Adipocyte (in vitro differentiated cells): ENCODE measurements around the gene CDHR2.

Experiments used
- DNase-seq: peaks from one replicate; pipeline ENCODE4 v3.0.0-alpha.2; 2015; ENCODE audit warnings: low read depth
- H3K27me3 ChIP-seq: replicated peaks from 2 replicates; pipeline ENCODE4 v1.7.0; 2013; ENCODE audit warnings: mild to moderate bottlenecking, low read length, moderate library complexity; ENCODE audit not compliant: control insufficient read depth, insufficient read depth
- H3K36me3 ChIP-seq: 2 replicates; pipeline ENCODE4 v1.7.0; 2013; ENCODE audit warnings: low read length, mild to moderate bottlenecking, moderate library complexity; ENCODE audit not compliant: control insufficient read depth, insufficient read depth, severe bottlenecking
- H3K4me1 ChIP-seq: 2 replicates; pipeline ENCODE4 v1.7.0; 2013; ENCODE audit warnings: mild to moderate bottlenecking, low read length, moderate library complexity; ENCODE audit not compliant: control insufficient read depth, insufficient read depth
- H3K4me3 ChIP-seq: 2 replicates; pipeline ENCODE4 v1.7.0; 2013; ENCODE audit warnings: mild to moderate bottlenecking, low read length, moderate library complexity
- H3K9ac ChIP-seq: 2 replicates; pipeline ENCODE4 v1.7.0; 2013; ENCODE audit warnings: mild to moderate bottlenecking, low read length, moderate library complexity
- H3K9me3 ChIP-seq: 2 replicates; pipeline ENCODE4 v1.7.0; 2013; ENCODE audit warnings: mild to moderate bottlenecking, low read length, moderate library complexity; ENCODE audit not compliant: control insufficient read depth

The CDHR2 gene

GRCh38 chr5:176560364-176560763 is 11.2 kb downstream of the CDHR2 start:
- H3K9me3 ChIP-seq: peaks cover 4% of the 10 kb centered on the region
- H3K27me3 ChIP-seq: peaks cover 12% of the 10 kb centered on the region
- no peaks in the 10 kb centered on the region for H3K36me3 ChIP-seq
- H3K4me3 ChIP-seq: no peak overlapping the region
- no peak overlapping the region for H3K9ac ChIP-seq
- no peak for DNase-seq
- H3K4me1 ChIP-seq: no peaks in the 10 kb centered on the region

- H3K36me3 ChIP-seq: no peaks in the 10 kb centered on the region
- H3K27me3 ChIP-seq: peaks cover 20% of the 10 kb centered on the region
- no peak for DNase-seq
- H3K9ac ChIP-seq: no peak overlapping the region
- H3K9me3 ChIP-seq: peaks cover 4% of the 10 kb centered on the region
- H3K4me3 ChIP-seq: no peak overlapping the region
- H3K4me1 ChIP-seq: no peaks in the 10 kb centered on the region
These were observed 12.1 kb downstream of the CDHR2 start for GRCh38 chr5:176561259-176561658.

- H3K4me3 ChIP-seq: no peak overlapping the region
- no peak for DNase-seq
- no peak overlapping the region for H3K9ac ChIP-seq
- no peaks in the 10 kb centered on the region for H3K4me1 ChIP-seq
- H3K27me3 ChIP-seq: peaks cover 27% of the 10 kb centered on the region
- H3K9me3 ChIP-seq: peaks cover 9% of the 10 kb centered on the region
- no peaks in the 10 kb centered on the region for H3K36me3 ChIP-seq
These were observed 13.0 kb downstream of the CDHR2 start for GRCh38 chr5:176562189-176562588.

- Histone ChIP-seq H3K36me3 (no peaks in the 10 kb centered on the region), H3K4me3 (no peak overlapping the region), H3K9ac (no peak overlapping the region), H3K9me3 (peaks cover 6% of the 10 kb centered on the region), H3K27me3 (peaks cover 31% of the 10 kb centered on the region), H3K4me1 (no peaks in the 10 kb centered on the region)
- no peak for DNase-seq
These were observed 14.9 kb downstream of the CDHR2 start for GRCh38 chr5:176564002-176564401.

GRCh38 chr5:176565760-176566288 is 16.7 kb downstream of the CDHR2 start:
- Histone ChIP-seq H3K4me1 (no peaks in the 10 kb centered on the region), H3K9ac (no peak overlapping the region), H3K27me3 (peaks cover 28% of the 10 kb centered on the region), H3K36me3 (no peaks in the 10 kb centered on the region), H3K4me3 (no peak overlapping the region), H3K9me3 (peaks cover 5% of the 10 kb centered on the region)
- no peak for DNase-seq

GRCh38 chr5:176568657-176569056 is 19.5 kb downstream of the CDHR2 start:
- H3K4me1 ChIP-seq: no peaks in the 10 kb centered on the region
- H3K9me3 ChIP-seq: peaks cover 5% of the 10 kb centered on the region
- no peak for DNase-seq
- H3K9ac ChIP-seq: no peak overlapping the region
- peaks cover 37% of the 10 kb centered on the region for H3K27me3 ChIP-seq
- no peaks in the 10 kb centered on the region for H3K36me3 ChIP-seq
- no peak overlapping the region for H3K4me3 ChIP-seq

GRCh38 chr5:176570044-176570443 is 20.9 kb downstream of the CDHR2 start:
- Histone ChIP-seq H3K4me1 (no peaks in the 10 kb centered on the region), H3K27me3 (peaks cover 48% of the 10 kb centered on the region), H3K36me3 (no peaks in the 10 kb centered on the region), H3K9me3 (peaks cover 5% of the 10 kb centered on the region), H3K9ac (no peak overlapping the region), H3K4me3 (no peak overlapping the region)
- no peak for DNase-seq

- Histone ChIP-seq H3K36me3 (no peaks in the 10 kb centered on the region), H3K9ac (no peak overlapping the region), H3K9me3 (no peaks in the 10 kb centered on the region), H3K27me3 (peaks cover 39% of the 10 kb centered on the region), H3K4me3 (no peak overlapping the region), H3K4me1 (no peaks in the 10 kb centered on the region)
- DNase-seq: peak; percentile 80
These were observed 24.6 kb downstream of the CDHR2 start for GRCh38 chr5:176573564-176574296.

GRCh38 chr5:176574297-176574591 is 25.1 kb downstream of the CDHR2 start:
- no peak for DNase-seq
- Histone ChIP-seq H3K9me3 (no peaks in the 10 kb centered on the region), H3K27me3 (peaks cover 39% of the 10 kb centered on the region), H3K4me3 (no peak overlapping the region), H3K4me1 (no peaks in the 10 kb centered on the region), H3K36me3 (no peaks in the 10 kb centered on the region), H3K9ac (no peak overlapping the region)

- Histone ChIP-seq H3K4me3 (no peak overlapping the region), H3K4me1 (no peaks in the 10 kb centered on the region), H3K27me3 (peaks cover 39% of the 10 kb centered on the region), H3K36me3 (no peaks in the 10 kb centered on the region), H3K9me3 (no peaks in the 10 kb centered on the region), H3K9ac (no peak overlapping the region)
- no peak for DNase-seq
These were observed 25.9 kb downstream of the CDHR2 start for GRCh38 chr5:176575066-176575465.

- Histone ChIP-seq H3K36me3 (no peaks in the 10 kb centered on the region), H3K4me1 (no peaks in the 10 kb centered on the region), H3K9ac (no peak overlapping the region), H3K4me3 (no peak overlapping the region), H3K27me3 (peaks cover 39% of the 10 kb centered on the region), H3K9me3 (no peaks in the 10 kb centered on the region)
- DNase-seq: no peak
These were observed 26.6 kb downstream of the CDHR2 start for GRCh38 chr5:176575488-176576422.
